ENCODE measurements around the gene SPOP. TPM values are rescaled to one million over a fixed set of nuclear protein-coding genes. Genes with fewer than 3 reads are reported as not detected.

SPOP gene
- total RNA-seq, 4 donors from 2014 or later, result 72.2 to 81.3 (median 74.7) TPM

- no peak for DNase-seq
- TF ChIP-seq CTCF (IDR thresholded peaks at IDR 0.05) (no peak), POLR2A (IDR thresholded peaks at IDR 0.05) (no peak)
- no peaks in the 10 kb centered on the region for H3K9me3 ChIP-seq
- peak overlapping the region in 2 of 4 donors; percentile 0 to 19 for H3K27ac ChIP-seq
- no peak overlapping the region for H3K4me3 ChIP-seq
- H3K4me1 ChIP-seq, result peaks cover 0 to 4% (median 0%) of the 10 kb centered on the region in 4 donors
- H3K27me3 ChIP-seq, result no peaks in the 10 kb centered on the region
- peaks cover 0 to 11% (median 0%) of the 10 kb centered on the region in 3 donors for H3K36me3 ChIP-seq
These were observed 17.9 kb upstream of the SPOP start for GRCh38 chr17:49695698-49696232.

GRCh38 chr17:49694847-49695697 lies 17.2 kb upstream of the SPOP start:
- H3K27ac ChIP-seq, result peak overlapping the region in 1 of 4 donors; percentile 19

GRCh38 chr17:49692751-49693150 lies 14.9 kb upstream of the SPOP start:
- Histone ChIP-seq H3K4me1 (peaks cover 0 to 11% (median 4%) of the 10 kb centered on the region in 4 donors), H3K4me3 (no peak overlapping the region), H3K9me3 (no peaks in the 10 kb centered on the region), H3K36me3 (no peaks in the 10 kb centered on the region), H3K27me3 (no peaks in the 10 kb centered on the region), H3K27ac (peak overlapping the region in 1 of 4 donors; percentile 76)
- TF ChIP-seq CTCF (IDR thresholded peaks at IDR 0.05), result no peak
- TF ChIP-seq POLR2A (IDR thresholded peaks at IDR 0.05), result no peak
- peak in 1 of 3 donors; percentile 25 for DNase-seq

More at GRCh38 chr17:49694847-49695697, 17.2 kb upstream of the SPOP start:
- Histone ChIP-seq H3K4me1 (peaks cover 0 to 4% (median 0%) of the 10 kb centered on the region in 4 donors), H3K9me3 (no peaks in the 10 kb centered on the region), H3K27me3 (no peaks in the 10 kb centered on the region), H3K36me3 (peaks cover 0 to 5% (median 0%) of the 10 kb centered on the region in 3 donors), H3K4me3 (no peak overlapping the region)
- peak; percentile 72 to 90 (median 85) for DNase-seq
- TF ChIP-seq POLR2A (IDR thresholded peaks at IDR 0.05), result no peak
- TF ChIP-seq CTCF (IDR thresholded peaks at IDR 0.05), result peak; percentile 84 to 92 (median 88)

GRCh38 chr17:49691677-49692191 lies 13.8 kb upstream of the SPOP start:
- no peaks in the 10 kb centered on the region for H3K36me3 ChIP-seq
- no peaks in the 10 kb centered on the region for H3K27me3 ChIP-seq
- DNase-seq, result peak in 1 of 3 donors; percentile 13
- H3K4me3 ChIP-seq, result no peak overlapping the region
- H3K27ac ChIP-seq, result peak overlapping the region in 2 of 4 donors; percentile 26 to 76
- no peak for TF ChIP-seq POLR2A (IDR thresholded peaks at IDR 0.05)
- H3K9me3 ChIP-seq, result no peaks in the 10 kb centered on the region
- peaks cover 0 to 11% (median 6%) of the 10 kb centered on the region in 4 donors for H3K4me1 ChIP-seq

- H3K9me3 ChIP-seq, result no peaks in the 10 kb centered on the region
- no peak overlapping the region for H3K4me3 ChIP-seq
- DNase-seq, result peak in 1 of 3 donors; percentile 39
- H3K36me3 ChIP-seq, result no peaks in the 10 kb centered on the region
- H3K27me3 ChIP-seq, result no peaks in the 10 kb centered on the region
- peak overlapping the region in 2 of 4 donors; percentile 26 to 76 for H3K27ac ChIP-seq
- TF ChIP-seq POLR2A (IDR thresholded peaks at IDR 0.05) (no peak), CTCF (IDR thresholded peaks at IDR 0.05) (no peak)
- peaks cover 0 to 11% (median 6%) of the 10 kb centered on the region in 4 donors for H3K4me1 ChIP-seq
These were observed 13.3 kb upstream of the SPOP start for GRCh38 chr17:49691086-49691676.
